ENCODE measurements around the gene SLC46A1.

The SLC46A1 gene

GRCh38 chr17:28404461-28404811 lies 1.6 kb downstream of the SLC46A1 start:
- no peak for DNase-seq (ENCODE audit: low read depth in 2 of 2)

GRCh38 chr17:28404007-28404406 lies 2.0 kb downstream of the SLC46A1 start:
- no peak for DNase-seq (ENCODE audit: low read depth in 2 of 2)

- DNase-seq (ENCODE audit: low read depth in 2 of 2): no peak
Measured at GRCh38 chr17:28402844-28403243, 3.2 kb downstream of the SLC46A1 start.

- no peak for DNase-seq (ENCODE audit: low read depth in 2 of 2)
Measured at GRCh38 chr17:28402224-28402630, 3.8 kb downstream of the SLC46A1 start.

GRCh38 chr17:28399808-28400207 lies 6.2 kb downstream of the SLC46A1 start:
- no peak for DNase-seq (ENCODE audit: low read depth in 2 of 2)

- DNase-seq (ENCODE audit: low read depth in 2 of 2): no peak
Measured at GRCh38 chr17:28398280-28398981, 7.6 kb downstream of the SLC46A1 start.

GRCh38 chr17:28397687-28398279 lies 8.2 kb downstream of the SLC46A1 start:
- DNase-seq (ENCODE audit: low read depth in 2 of 2): no peak

GRCh38 chr17:28397275-28397674 lies 8.7 kb downstream of the SLC46A1 start:
- no peak for DNase-seq (ENCODE audit: low read depth in 2 of 2)

GRCh38 chr17:28396635-28397239 lies 9.3 kb downstream of the SLC46A1 start:
- DNase-seq (ENCODE audit: low read depth in 2 of 2): no peak

GRCh38 chr17:28395968-28396367 lies 10.0 kb downstream of the SLC46A1 start:
- DNase-seq (ENCODE audit: low read depth in 2 of 2): no peak

GRCh38 chr17:28395426-28395825 lies 10.6 kb downstream of the SLC46A1 start:
- no peak for DNase-seq (ENCODE audit: low read depth in 2 of 2)

- no peak for DNase-seq (ENCODE audit: low read depth in 2 of 2)
Measured at GRCh38 chr17:28394337-28395116, 11.5 kb downstream of the SLC46A1 start.

GRCh38 chr17:28392491-28392890 lies 13.5 kb downstream of the SLC46A1 start:
- DNase-seq (ENCODE audit: low read depth in 2 of 2): no peak

- no peak for DNase-seq (ENCODE audit: low read depth in 2 of 2)
Measured at GRCh38 chr17:28391401-28391800, 14.6 kb downstream of the SLC46A1 start.

GRCh38 chr17:28390984-28391383 lies 15.0 kb downstream of the SLC46A1 start:
- no peak for DNase-seq (ENCODE audit: low read depth in 2 of 2)

- no peak for DNase-seq (ENCODE audit: low read depth in 2 of 2)
Measured at GRCh38 chr17:28390563-28390962, 15.4 kb downstream of the SLC46A1 start.

- DNase-seq (ENCODE audit: low read depth in 2 of 2): no peak
Measured at GRCh38 chr17:28390141-28390540, 15.9 kb downstream of the SLC46A1 start.

GRCh38 chr17:28388106-28388505 lies 17.9 kb downstream of the SLC46A1 start:
- DNase-seq (ENCODE audit: low read depth in 2 of 2): no peak

- DNase-seq (ENCODE audit: low read depth in 2 of 2): no peak
Measured at GRCh38 chr17:28386391-28386790, 19.6 kb downstream of the SLC46A1 start.

GRCh38 chr17:28385406-28385805 lies 20.6 kb downstream of the SLC46A1 start:
- no peak for DNase-seq (ENCODE audit: low read depth in 2 of 2)

GRCh38 chr17:28385037-28385400 lies 21.0 kb downstream of the SLC46A1 start:
- no peak for DNase-seq (ENCODE audit: low read depth in 2 of 2)

- DNase-seq (ENCODE audit: low read depth in 2 of 2): no peak
Measured at GRCh38 chr17:28384281-28385036, 21.6 kb downstream of the SLC46A1 start.
